ENCODE measurements around the gene AIG1. TPM values are rescaled to one million over a fixed set of nuclear protein-coding genes. Genes with fewer than 3 reads are reported as not detected.

AIG1 gene
- total and polyA plus RNA-seq, 2 of the 4 experiments (the other 2 are of a cell fraction), result 21.3 to 27.1 TPM

GRCh38 chr6:143165315-143165855 lies 104.7 kb downstream of the AIG1 start:
- H3K4me1 ChIP-seq (ENCODE audit: control insufficient read depth, insufficient read depth, low read length), result peaks cover 2% of the 10 kb centered on the region
- no peak for TF ChIP-seq NFE2L2 (IDR thresholded peaks at IDR 0.05; ENCODE audit: low read depth, low read length)
- H3K14ac ChIP-seq (replicated peaks; ENCODE audit: low read depth, low read length), result no peak overlapping the region
- ATAC-seq (ENCODE audit: low read depth) (no peak), DNase-seq (no peak)
- intact Hi-C loops (cut with micrococcal nuclease), result no loop called here
- H2AFZ ChIP-seq (replicated peaks; ENCODE audit: low read length, poor library complexity), result no peak overlapping the region
- no peak overlapping the region for H2AK9ac ChIP-seq (replicated peaks; ENCODE audit: low read depth, low read length, poor library complexity)
- H4K91ac ChIP-seq (ENCODE audit: insufficient read depth, low read depth, low read length), result no peak overlapping the region
- no peak overlapping the region for H3K56ac ChIP-seq (ENCODE audit: extremely low read depth, insufficient read depth, low read length)
- H3K36me3 ChIP-seq (ENCODE audit: control insufficient read depth, insufficient read depth, low read length), result peaks cover 2% of the 10 kb centered on the region; the same call in 1 of the 2 replicates
- H2BK5ac ChIP-seq (ENCODE audit: low read depth, low read length, poor library complexity, severe bottlenecking), result no peak overlapping the region
- H3K18ac ChIP-seq (ENCODE audit: low read depth, low read length), result no peak overlapping the region
- no peaks in the 10 kb centered on the region for H3K27me3 ChIP-seq (ENCODE audit: control insufficient read depth, insufficient read depth, low read length)
- no peak overlapping the region for H2BK15ac ChIP-seq (ENCODE audit: low read depth, low read length)
- H2BK20ac ChIP-seq (ENCODE audit: low read depth, low read length), result no peak overlapping the region
- no peak overlapping the region for H3K27ac ChIP-seq (ENCODE audit: insufficient read depth, low read length)
- no peak overlapping the region for H3K23ac ChIP-seq (ENCODE audit: low read depth, low read length)
- no peaks in the 10 kb centered on the region for H4K20me1 ChIP-seq (ENCODE audit: insufficient read depth, low read length)
- H2BK120ac ChIP-seq (ENCODE audit: low read depth, low read length), result no peak overlapping the region
- H3K4me3 ChIP-seq (ENCODE audit: insufficient read depth, low read depth, low read length), result no peak overlapping the region
- ChIA-PET CTCF (no interaction called here), POLR2A (ENCODE audit: unreplicated experiment) (no interaction called here)
- H4K5ac ChIP-seq (ENCODE audit: low read depth, low read length), result no peak overlapping the region
- H4K8ac ChIP-seq (ENCODE audit: low read depth in 2 of 2, low read length in 2 of 2), result no peak overlapping the region
- no peak overlapping the region for H3K4ac ChIP-seq (ENCODE audit: low read depth, low read length)
- no CpG with 5 or more reads among the region's 6 CpGs for WGBS, 2 experiments (ENCODE audit: extremely low coverage in 2 of 2, insufficient read length in 1 of 2)
- no peaks in the 10 kb centered on the region for H3K9me3 ChIP-seq (ENCODE audit: control insufficient read depth, insufficient read depth, low read length)
- BruUV-seq (replicated peaks), result no TSS peak
- H3K4me2 ChIP-seq (ENCODE audit: low read depth, low read length), result no peak overlapping the region
- no peak overlapping the region for H2AK5ac ChIP-seq (ENCODE audit: low read depth, low read length)
- in situ Hi-C loops (cut with MboI; ENCODE audit: low sequenced_read_pairs), result no loop called here
- no peaks in the 10 kb centered on the region; the same call in 1 of the 2 replicates for H3K9me1 ChIP-seq (ENCODE audit: insufficient read depth, low read length)
- dilution Hi-C loops (cut with HindIII; ENCODE audit: low sequenced_read_pairs, unreplicated experiment), result no loop called here
- no peaks in the 10 kb centered on the region for H3K79me1 ChIP-seq (ENCODE audit: low read depth in 1 of 2, low read length in 2 of 2)
- H3K9ac ChIP-seq (ENCODE audit: low read depth, low read length), result no peak overlapping the region
